HG03159 (cell line): ENCODE measurements around the gene IGFALS.

ENCODE experiments used
- ATAC-seq: cut with Tn5 transposase; IDR thresholded peaks from one replicate; pipeline ENCODE4 v1.9.1; 2021; ENCODE audit warnings: mild to moderate bottlenecking, moderate library complexity; ENCODE audit not compliant: unreplicated experiment

IGFALS gene

DNA sequence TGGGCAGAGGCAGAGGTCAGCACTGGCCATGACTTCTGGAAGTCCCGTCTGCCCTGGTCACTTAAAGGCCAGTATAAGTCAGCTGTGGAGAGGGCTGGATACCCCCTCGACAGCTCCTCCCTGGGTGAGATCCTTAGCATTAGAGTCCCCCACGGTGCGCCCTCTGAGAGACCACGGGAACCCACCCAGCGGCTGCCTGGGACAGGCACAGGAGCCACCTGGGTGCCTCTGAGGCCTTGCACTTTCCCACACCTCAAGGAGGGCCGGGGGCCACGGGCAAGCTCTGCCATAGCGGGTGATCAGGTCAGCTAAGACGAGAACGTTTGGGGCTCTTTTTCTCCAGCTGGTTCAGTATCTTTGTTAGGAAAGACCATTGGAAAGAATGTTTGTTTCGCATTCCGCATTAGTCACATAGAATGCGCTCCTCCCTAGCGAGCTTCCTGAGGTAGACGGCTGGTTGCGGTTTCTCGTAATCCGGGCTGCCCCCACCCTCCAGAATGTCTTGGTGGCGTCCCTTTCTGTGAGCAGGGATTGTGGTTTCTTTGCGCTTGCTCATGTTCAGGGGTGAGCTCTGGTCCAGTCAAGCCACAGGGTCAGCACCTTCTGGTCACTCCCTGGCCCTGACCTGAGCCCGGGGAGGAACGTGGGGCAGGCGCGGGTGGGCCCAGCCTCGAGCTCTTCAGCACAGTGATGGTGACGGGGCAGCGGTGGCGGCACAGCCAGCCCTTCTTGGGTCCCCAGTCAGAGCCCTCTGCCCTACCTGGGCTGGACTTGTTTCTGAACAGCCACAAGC is 47.4 kb downstream of the IGFALS start:
- no peak for ATAC-seq

DNA sequence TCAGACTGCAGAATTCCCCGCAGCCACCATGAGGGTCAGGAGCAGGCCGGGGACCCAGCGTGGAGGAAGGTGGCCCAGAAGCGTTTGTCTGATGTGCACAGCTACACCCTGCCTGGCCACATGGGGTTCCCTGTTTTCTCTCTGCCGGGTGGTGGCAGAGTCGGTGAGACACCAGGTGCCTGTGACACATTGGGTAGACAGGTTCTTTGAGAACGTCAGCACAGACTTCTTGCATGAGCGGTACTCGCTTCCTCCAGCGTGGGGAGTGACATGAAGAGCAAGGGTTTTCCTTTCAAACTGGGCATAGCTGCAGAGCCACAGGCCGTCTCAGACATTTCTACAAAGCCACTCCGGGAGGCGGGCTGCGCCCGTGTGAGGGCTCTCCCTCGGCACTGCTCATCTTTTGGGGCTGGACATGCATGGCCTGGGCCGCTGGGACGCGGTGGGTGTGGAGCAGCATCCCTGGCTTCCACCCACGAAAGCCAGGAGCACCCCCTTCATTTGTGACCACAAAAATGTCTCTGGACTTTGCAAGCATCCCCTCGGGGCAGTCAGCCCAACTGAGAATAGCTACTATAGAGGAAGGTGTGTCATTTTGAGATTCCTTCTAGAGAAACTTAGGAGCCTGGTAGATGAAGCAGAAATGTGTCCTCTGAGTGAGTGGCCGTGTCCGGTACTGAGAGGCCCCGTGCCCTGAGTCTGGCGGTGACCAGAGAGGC is 48.2 kb downstream of the IGFALS start:
- ATAC-seq = no peak

DNA sequence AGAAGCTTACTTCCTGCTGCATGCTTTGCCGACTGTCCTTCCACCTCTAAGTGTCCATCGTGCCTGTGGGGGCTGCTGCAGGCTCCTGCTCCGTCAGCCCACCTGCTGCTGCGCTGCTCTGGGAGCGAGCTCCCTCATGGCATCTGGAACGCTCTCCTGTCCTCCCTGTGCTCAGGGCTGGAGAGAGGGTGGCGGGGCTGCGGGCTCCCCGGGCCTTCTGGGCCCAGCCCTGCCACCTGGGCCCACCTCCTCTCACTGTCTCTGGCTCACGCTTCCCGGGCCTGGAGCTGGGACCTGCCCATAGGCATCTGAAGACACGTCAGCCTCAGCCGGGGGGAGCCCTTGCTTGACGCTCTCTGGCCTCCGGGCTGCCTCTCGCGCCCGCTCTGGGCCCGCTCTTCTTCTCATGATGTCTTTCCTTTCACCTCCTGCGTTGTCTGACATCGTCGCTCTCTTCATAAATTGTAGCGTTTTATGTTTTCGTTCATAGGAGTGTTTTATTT is 49.1 kb downstream of the IGFALS start:
- ATAC-seq = no peak

DNA sequence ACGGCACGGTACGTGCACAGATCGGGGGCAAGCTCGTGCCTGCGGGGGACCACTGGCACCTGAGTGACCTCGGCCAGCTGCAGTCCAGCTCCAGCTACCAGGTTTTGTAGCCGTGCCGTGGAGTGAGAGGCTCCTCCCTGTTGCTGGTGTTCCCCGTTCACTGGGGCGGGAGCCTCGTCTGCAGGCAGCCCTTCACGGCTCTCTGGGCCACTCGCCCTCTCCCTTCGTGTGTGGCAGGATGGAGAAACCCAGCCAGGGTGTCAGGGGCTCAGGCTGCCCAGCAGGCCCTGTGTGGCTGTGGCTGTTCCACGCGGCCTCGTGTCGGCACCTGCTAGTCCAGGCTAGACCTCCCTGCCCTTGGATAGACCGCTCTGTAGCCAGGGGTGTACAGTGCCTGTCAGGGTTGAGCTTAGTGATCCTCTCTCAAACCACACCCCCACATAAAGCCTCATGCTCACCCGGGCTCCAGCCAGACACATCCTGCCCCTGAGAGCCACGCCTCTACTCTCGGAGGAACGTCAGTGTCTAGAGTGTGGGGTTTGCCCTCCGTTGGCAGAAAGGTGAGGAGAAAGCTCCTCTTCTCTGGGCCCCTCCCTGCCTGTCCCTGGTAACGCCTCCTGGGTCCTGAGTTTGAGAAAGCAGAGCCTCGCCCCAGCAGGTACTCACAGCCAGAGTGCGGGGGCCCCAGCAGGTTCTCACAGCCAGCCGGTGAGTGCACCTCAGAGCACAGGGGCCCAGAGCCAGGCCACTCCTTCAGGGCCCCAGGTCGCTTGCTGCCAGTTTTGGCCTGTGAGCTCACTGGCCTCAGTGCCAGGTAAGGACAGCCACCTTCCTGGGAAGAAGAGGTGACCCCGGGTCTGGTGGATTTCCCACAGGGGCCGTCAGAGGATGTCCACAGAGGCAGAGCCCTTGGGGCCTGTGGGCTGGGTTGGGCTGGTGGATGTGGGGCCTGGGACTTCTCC is 49.8 kb downstream of the IGFALS start:
- ATAC-seq = no peak

DNA sequence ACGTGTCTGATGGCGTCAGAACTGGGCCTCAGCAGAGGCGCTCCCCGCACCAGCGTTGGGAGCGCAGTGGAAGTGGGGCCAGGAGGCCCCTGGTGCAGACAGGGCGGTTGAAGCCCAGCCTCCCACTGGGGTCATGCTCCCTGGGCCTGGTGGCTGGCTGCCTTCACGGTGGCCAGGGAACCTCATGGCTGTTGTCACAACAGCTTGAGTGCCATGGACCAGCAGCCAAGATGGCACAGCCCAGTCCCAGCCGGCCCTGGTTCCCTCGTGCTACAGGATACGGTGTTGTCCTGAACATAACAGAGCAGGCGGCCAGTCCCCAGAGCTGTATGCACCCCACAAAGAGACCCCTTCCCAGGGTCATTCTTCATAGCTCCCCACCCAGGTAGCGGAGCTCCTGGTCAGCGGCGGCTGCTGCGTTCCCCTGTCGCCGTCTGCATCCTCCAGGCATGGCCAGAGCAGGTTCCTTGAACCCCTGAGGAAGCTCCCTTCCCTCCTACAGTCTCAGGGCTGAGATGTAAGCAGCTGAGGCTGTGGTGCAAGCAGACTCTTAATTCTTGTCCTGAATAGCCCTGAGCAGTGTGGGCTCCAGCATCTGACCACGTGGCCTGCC is 51.8 kb downstream of the IGFALS start:
- ATAC-seq = no peak

DNA sequence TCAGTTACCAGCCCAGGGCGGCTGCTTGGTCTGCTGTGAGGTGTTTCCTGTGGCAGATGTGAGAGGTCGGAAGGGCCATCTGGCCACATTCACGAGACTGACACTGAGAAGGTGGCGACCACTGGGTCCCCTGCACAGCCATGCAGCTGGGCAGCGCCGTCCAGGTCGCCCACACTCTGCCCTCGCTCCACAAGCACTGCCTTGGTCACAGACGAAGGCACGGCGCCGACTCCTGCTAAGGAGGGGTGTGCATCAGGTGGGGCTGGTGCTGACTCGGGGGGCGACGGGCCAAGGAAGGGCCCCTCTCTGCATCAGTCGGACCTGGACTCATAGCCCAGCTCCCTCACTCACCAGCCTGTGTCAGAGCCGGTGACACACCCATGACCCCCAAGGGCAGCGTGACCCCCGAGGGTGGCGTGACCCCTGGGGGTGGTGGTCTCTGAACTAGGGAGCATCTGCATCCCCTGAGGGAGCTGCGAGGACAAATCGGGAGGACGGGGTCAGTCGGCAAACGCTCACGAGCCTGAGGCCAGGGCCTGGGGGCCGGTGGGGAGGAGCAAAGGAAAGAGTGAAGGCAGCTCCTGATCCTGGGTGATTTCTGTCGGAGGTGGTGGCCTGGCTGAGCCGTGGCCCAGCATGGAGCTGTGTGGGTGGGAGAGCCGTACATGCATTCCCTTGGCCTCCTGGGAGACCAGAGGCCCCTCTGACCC is 52.6 kb downstream of the IGFALS start:
- no peak for ATAC-seq
